Caco-2 (cell line): ENCODE results near the gene ARHGAP8. TPM values are rescaled to one million over a fixed set of nuclear protein-coding genes. Genes with fewer than 3 reads are reported as not detected.

ENCODE experiments used
- BruUV-seq: library from RNA; stranded (reverse); fragments of 400-500 nt; replicated peaks from 2 replicates; lab custom pipeline; 2021; lab: Mats Ljungman, UMichigan
- CTCF ChIA-PET: fragments of 300-600 bp; sonication (Branson Sonifier 250); formaldehyde crosslinking; loops from one replicate; lab custom pipeline; 2022; ENCODE audit warnings: antibody characterized with exemption; lab: Charles Lee
- POLR2A ChIA-PET: fragments of 300-600 bp; sonication (Branson Sonifier 250); formaldehyde crosslinking; loops from one replicate; lab custom pipeline; 2022; ENCODE audit warnings: antibody characterized with exemption; lab: Charles Lee
- DNase-seq, 2 experiments: peaks; one replicate each; pipeline versions ENCODE4 v3.0.0 to v3.0.0-alpha.2; 2020 to 2022
- H3K27me3 ChIP-seq: replicated peaks from 2 replicates; pipeline ENCODE4 v1.6.0; 2011; ENCODE audit warnings: low read length; ENCODE audit not compliant: control insufficient read depth, insufficient read depth
- H3K36me3 ChIP-seq: 2 replicates; pipeline ENCODE4 v1.5.1; 2011; ENCODE audit warnings: low read length; ENCODE audit not compliant: control insufficient read depth, insufficient read depth
- H3K4me1 ChIP-seq: fragments of 250-450 bp; sonication (Bioruptor Pico); 2 replicates; pipeline ENCODE4 v1.5.1; 2020; ENCODE audit warnings: mild to moderate bottlenecking
- H3K4me3 ChIP-seq: 2 replicates; pipeline ENCODE4 v1.5.1; 2011; ENCODE audit warnings: low read depth, mild to moderate bottlenecking, control low read depth, low read length
- H3K9me3 ChIP-seq: fragments of 250-450 bp; sonication (Bioruptor Pico); 2 replicates; pipeline ENCODE4 v1.5.1; 2020; ENCODE audit warnings: mild to moderate bottlenecking, moderate library complexity
- H3K27ac Mint-ChIP-seq: one replicate; pipeline ENCODE4 v1.8.0; 2022; ENCODE audit warnings: mixed read lengths; ENCODE audit not compliant: unreplicated experiment
- H3K27me3 Mint-ChIP-seq: one replicate; pipeline ENCODE4 v1.8.0; 2022; ENCODE audit warnings: mixed read lengths; ENCODE audit not compliant: insufficient read depth, unreplicated experiment
- H3K36me3 Mint-ChIP-seq: one replicate; pipeline ENCODE4 v1.8.0; 2022; ENCODE audit warnings: mild to moderate bottlenecking, mixed read lengths; ENCODE audit not compliant: insufficient read depth, unreplicated experiment
- H3K4me1 Mint-ChIP-seq: one replicate; pipeline ENCODE4 v1.8.0; 2022; ENCODE audit warnings: low read depth, mixed read lengths; ENCODE audit not compliant: unreplicated experiment
- H3K4me3 Mint-ChIP-seq: one replicate; pipeline ENCODE4 v1.8.0; 2022; ENCODE audit warnings: mild to moderate bottlenecking, moderate library complexity, mixed read lengths; ENCODE audit not compliant: unreplicated experiment
- H3K9me3 Mint-ChIP-seq: one replicate; pipeline ENCODE4 v1.8.0; 2022; ENCODE audit warnings: mixed read lengths; ENCODE audit not compliant: unreplicated experiment
- intact Hi-C: fragments of 100-400 bp; cut with micrococcal nuclease; formaldehyde crosslinking; loops from one replicate; pipeline ENCODE4 v1.10.0; 2022; ENCODE audit not compliant: unreplicated experiment
- total RNA-seq: library from RNA; stranded (reverse); gene quantifications from 2 replicates; pipeline ENCODE4 v1.2.3, GENCODE V29; 2022
- TF ChIP-seq, protein P1 (sequence below), 2 experiments: fragments of 200-600 bp in 1 of 2; IDR thresholded peaks; 1 replicate in 1 of 2; 2 replicates in 1 of 2; pipeline versions ENCODE4 v1.5.1 to v1.8.0; 2011 to 2022; ENCODE audit warnings: antibody characterized with exemption in 1 of 2, control low read depth in 1 of 2, inconsistent platforms in 1 of 2, low read depth in 1 of 2, low read length in 1 of 2, mild to moderate bottlenecking in 1 of 2, moderate library complexity in 1 of 2; ENCODE audit not compliant: insufficient read depth in 1 of 2, severe bottlenecking in 1 of 2, unreplicated experiment in 1 of 2

The ARHGAP8 gene
- total RNA-seq, 1 experiment from 2014 or later, result 81.5 TPM

GRCh38 chr22:44860311-44860710, 107.9 kb downstream of the ARHGAP8 start:
- no peaks in the 10 kb centered on the region for H3K4me1 ChIP-seq
- no peaks in the 10 kb centered on the region for H3K27me3 ChIP-seq
- POLR2A ChIA-PET, result interaction anchor here (0.5 kb wide), 1 partner anchor 88 kb away, joined by 5 read pairs; no protein-coding TSS in a partner anchor
- Mint-ChIP-seq H3K36me3 (peaks cover 46% of the 10 kb centered on the region), H3K27ac (no peak overlapping the region), H3K9me3 (no peaks in the 10 kb centered on the region), H3K27me3 (no peaks in the 10 kb centered on the region), H3K4me1 (no peaks in the 10 kb centered on the region), H3K4me3 (no peak overlapping the region)
- BruUV-seq, result no TSS peak
- H3K4me3 ChIP-seq, result no peak overlapping the region
- intact Hi-C loops, result no loop called here
- TF ChIP-seq, protein P1, sequence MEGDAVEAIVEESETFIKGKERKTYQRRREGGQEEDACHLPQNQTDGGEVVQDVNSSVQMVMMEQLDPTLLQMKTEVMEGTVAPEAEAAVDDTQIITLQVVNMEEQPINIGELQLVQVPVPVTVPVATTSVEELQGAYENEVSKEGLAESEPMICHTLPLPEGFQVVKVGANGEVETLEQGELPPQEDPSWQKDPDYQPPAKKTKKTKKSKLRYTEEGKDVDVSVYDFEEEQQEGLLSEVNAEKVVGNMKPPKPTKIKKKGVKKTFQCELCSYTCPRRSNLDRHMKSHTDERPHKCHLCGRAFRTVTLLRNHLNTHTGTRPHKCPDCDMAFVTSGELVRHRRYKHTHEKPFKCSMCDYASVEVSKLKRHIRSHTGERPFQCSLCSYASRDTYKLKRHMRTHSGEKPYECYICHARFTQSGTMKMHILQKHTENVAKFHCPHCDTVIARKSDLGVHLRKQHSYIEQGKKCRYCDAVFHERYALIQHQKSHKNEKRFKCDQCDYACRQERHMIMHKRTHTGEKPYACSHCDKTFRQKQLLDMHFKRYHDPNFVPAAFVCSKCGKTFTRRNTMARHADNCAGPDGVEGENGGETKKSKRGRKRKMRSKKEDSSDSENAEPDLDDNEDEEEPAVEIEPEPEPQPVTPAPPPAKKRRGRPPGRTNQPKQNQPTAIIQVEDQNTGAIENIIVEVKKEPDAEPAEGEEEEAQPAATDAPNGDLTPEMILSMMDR (IDR thresholded peaks at IDR 0.05; ENCODE audit: insufficient read depth in 1 of 2, low read depth in 1 of 2, low read length in 1 of 2, severe bottlenecking in 1 of 2, unreplicated experiment in 1 of 2), result no peak
- H3K9me3 ChIP-seq, result no peaks in the 10 kb centered on the region
- DNase-seq, result no peak
- CTCF ChIA-PET, result no interaction called here
- H3K36me3 ChIP-seq, result peaks cover 1% of the 10 kb centered on the region

DNA sequence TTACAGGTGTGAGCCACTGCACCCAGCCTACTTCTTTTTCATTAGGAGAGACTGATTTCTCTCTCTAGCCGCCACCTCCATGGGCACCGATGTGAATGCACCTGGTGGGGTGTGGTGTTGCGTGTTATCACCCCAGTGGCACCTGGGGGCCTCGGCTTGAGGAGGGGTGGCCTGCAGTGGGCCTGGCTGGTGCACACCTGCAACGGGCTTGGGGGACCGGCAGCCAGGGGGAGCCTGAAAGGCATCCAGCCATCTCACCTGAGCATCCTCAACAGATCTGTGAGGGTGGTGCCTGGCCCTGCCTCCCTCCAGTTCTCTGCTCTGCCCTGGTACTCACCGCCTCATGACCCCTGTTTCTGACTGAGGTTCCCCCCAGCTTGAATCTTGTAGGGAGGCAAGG, 108.9 kb downstream of the ARHGAP8 start:
- no peaks in the 10 kb centered on the region for H3K9me3 Mint-ChIP-seq
- TF ChIP-seq, protein P1 (IDR thresholded peaks at IDR 0.05; ENCODE audit: insufficient read depth in 1 of 2, low read depth in 1 of 2, low read length in 1 of 2, severe bottlenecking in 1 of 2, unreplicated experiment in 1 of 2), result no peak
- Histone ChIP-seq H3K4me1 (no peaks in the 10 kb centered on the region), H3K27me3 (no peaks in the 10 kb centered on the region), H3K4me3 (no peak overlapping the region), H3K9me3 (no peaks in the 10 kb centered on the region), H3K36me3 (no peaks in the 10 kb centered on the region; the same call in 1 of the 2 replicates)
- DNase-seq, result no peak
- no TSS peak for BruUV-seq
- no peak overlapping the region for H3K27ac Mint-ChIP-seq
- intact Hi-C loops, result no loop called here
- no peaks in the 10 kb centered on the region for H3K4me1 Mint-ChIP-seq
- H3K27me3 Mint-ChIP-seq, result no peaks in the 10 kb centered on the region
- ChIA-PET POLR2A (no interaction called here), CTCF (no interaction called here)
- peaks cover 44% of the 10 kb centered on the region for H3K36me3 Mint-ChIP-seq
- H3K4me3 Mint-ChIP-seq, result no peak overlapping the region

DNA sequence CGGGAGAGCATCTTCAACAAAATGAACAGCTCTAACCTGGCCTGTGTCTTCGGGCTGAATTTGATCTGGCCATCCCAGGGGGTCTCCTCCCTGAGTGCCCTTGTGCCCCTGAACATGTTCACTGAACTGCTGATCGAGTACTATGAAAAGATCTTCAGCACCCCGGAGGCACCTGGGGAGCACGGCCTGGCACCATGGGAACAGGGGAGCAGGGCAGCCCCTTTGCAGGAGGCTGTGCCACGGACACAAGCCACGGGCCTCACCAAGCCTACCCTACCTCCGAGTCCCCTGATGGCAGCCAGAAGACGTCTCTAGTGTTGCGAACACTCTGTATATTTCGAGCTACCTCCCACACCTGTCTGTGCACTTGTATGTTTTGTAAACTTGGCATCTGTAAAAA, 109.9 kb downstream of the ARHGAP8 start:
- Histone ChIP-seq H3K9me3 (no peaks in the 10 kb centered on the region), H3K36me3 (no peaks in the 10 kb centered on the region; the same call in 1 of the 2 replicates), H3K4me3 (no peak overlapping the region), H3K4me1 (no peaks in the 10 kb centered on the region), H3K27me3 (no peaks in the 10 kb centered on the region)
- Mint-ChIP-seq H3K27me3 (no peaks in the 10 kb centered on the region), H3K27ac (no peak overlapping the region), H3K4me3 (no peak overlapping the region), H3K9me3 (no peaks in the 10 kb centered on the region), H3K36me3 (peaks cover 47% of the 10 kb centered on the region), H3K4me1 (no peaks in the 10 kb centered on the region)
- ChIA-PET POLR2A (no interaction called here), CTCF (no interaction called here)
- DNase-seq, result no peak
- TF ChIP-seq, protein P1 (IDR thresholded peaks at IDR 0.05; ENCODE audit: insufficient read depth in 1 of 2, low read depth in 1 of 2, low read length in 1 of 2, severe bottlenecking in 1 of 2, unreplicated experiment in 1 of 2), result no peak
- intact Hi-C loops, result no loop called here
- no TSS peak for BruUV-seq
